NCI-H2171 treated with DMSO at 0.1 percent for 48 hours (cell line): Measurements from ENCODE around the gene IFT88.

ENCODE experiments used
- DNase-seq: peaks from one replicate; lab custom pipeline; 2025; lab: John Stamatoyannopoulos, UW

The IFT88 gene

GRCh38 chr13:20716951-20717350, 150.0 kb downstream of the IFT88 start:
- peak; percentile 27 for DNase-seq

GRCh38 chr13:20717581-20718542, 150.9 kb downstream of the IFT88 start:
- no peak for DNase-seq

GRCh38 chr13:20718958-20719566, 152.1 kb downstream of the IFT88 start:
- DNase-seq, result no peak

GRCh38 chr13:20719783-20720182, 152.8 kb downstream of the IFT88 start:
- no peak for DNase-seq

- no peak for DNase-seq
Measured at GRCh38 chr13:20720499-20720898, 153.5 kb downstream of the IFT88 start.

- no peak for DNase-seq
Measured at GRCh38 chr13:20721058-20721453, 154.1 kb downstream of the IFT88 start.

GRCh38 chr13:20721454-20722357, 154.7 kb downstream of the IFT88 start:
- peak; percentile 37 for DNase-seq

DNA sequence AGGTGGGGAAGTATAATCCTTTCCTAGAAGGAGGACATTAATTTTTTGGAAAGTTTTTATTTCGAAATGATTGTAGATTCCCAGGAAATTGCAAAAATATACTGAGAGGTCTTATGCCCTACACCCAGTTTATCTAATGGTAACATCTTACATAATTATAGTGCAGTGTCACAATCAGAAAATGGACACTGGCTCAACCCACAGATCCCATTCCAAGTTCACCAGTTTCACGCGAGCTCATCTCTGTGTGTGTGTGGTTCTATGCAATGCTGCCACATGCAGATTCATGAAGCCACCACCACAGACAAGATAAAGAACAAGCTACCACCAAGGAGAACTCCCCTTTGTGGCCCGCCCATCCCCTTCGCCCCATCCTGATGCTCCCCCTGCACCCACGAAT, 160.9 kb downstream of the IFT88 start:
- no peak for DNase-seq

DNA sequence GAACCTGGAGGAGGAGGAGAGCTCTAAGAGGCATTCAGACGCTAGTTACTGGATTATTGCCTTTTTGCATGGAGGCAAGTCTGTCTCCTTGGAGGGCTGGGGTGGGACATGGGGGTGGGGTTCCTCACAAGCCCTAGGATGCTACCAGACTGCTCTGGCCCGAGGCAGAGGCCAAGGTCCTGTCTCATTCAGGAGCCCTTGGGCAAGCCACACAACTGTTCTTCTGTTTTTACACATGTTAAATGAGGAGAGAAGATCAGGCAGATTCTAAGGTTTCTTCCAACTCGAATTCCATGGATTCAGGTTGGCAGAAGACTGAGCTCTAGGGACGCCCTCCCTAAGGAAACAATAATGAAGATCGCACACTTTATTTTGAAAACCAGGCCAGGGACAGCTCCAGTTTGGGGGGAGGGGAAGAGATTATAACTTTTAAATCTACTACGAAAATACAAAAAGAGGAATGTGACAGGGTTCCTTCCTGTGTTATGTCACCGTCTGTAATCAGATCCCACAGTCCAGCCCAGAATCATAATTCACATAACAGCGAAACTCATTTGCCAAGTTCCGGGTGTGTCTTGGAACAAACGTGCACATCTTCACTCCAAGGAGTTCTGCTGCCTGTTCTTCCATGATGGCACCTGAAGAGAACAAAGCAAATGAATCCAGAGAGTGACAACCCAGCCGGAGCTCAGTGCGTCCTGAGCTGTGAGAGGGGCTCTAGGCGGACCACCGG, 161.8 kb downstream of the IFT88 start:
- DNase-seq, result no peak

DNA sequence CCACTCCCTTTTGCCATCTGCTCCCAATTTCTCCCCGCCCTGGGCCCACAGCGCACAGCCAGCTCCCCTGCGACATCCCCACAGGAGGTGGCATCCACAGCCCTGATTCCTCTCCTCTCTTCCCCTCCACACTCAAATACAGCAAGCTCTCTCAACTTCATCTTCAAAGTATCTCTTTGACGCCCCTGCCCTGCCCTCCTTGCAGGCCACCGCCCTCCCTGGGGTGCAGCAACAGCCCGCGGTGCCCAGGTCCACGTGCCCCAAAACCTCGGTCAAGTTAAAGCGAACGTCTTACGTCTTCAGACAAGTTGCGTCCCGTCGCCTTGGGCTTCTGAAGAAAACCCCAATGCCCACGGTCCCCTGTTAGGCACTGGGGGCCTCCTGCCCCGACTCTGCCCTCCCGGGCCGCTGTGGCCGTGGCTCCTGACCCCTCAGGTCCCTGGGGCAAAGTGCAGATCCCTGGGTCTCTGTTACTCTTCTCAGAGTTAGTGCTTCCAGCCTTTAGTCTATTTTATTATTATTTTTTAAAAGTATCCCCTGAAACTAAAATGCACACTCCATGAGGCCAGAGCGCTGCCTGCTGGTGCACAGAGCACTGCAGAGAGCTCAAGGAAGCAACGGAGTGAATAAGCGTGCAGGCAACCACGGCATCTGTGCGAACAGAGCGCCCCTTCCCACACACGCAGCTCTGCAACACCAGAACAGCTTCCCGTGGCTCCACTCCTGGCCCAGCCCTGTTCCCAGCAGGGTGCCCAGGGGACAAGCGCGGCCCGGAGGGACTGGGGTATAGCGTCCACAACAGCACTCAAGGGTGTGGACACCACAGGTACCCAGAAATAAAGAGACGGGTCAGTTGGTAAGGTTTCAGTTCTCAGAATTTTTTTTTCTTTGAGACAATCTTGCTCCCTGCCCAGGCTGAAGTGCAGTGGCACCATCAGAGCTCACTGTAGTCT, 163.0 kb downstream of the IFT88 start:
- DNase-seq, result peak; percentile 49

DNA sequence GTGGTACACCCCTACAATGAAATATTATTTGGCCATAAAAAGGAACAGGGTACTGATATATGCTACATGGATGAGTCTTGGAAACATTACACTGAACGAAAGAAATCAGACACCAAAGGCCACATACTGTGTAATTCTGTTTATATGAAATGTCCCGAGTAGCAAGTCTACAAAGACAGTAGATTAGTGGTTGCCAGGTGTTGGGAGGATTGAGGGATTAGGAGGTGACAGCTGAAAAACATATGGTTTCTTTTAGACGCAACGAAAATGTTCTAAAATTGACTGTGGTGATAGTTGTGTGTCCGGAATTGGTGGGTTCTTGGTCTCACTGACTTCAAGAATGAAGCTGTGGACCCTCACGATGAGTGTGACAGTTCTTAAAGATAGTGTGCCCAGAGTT, 171.7 kb downstream of the IFT88 start:
- no peak for DNase-seq

DNA sequence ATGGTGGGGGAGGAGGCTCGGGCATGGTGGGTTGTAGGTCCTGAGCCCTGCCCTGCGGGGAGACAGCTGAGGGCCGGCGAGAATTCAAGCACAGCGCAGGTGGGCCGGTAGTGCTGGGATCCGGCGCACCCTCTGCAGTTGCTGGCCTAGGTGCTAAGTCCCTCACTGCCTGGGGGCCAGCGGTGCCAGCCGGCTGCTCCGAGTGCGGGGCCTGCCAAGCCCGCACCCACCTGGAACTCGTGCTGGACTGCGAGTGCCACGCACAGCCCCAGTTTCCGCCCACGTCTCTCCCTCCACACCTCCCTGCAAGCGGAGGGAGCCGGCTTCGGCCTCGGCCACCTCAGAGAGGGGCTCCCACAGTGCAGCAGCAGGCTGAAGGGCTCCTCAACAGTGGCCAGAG, 173.1 kb downstream of the IFT88 start:
- DNase-seq, result no peak
